Dermis microvascular lymphatic vessel endothelial cell (primary cell): ENCODE measurements around the gene ETV2. TPM values are rescaled to one million over a fixed set of nuclear protein-coding genes. Genes with fewer than 3 reads are reported as not detected.
"Not testable (repeated sequence)": the region's sequence is repeated elsewhere in the genome, so short reads cannot be mapped to it uniquely, and the experiment has no call there.

Source experiments
- DNase-seq, 2 donors: peaks; one replicate each; pipeline versions ENCODE4 v3.0.0 to v3.0.0-alpha.2; 2010; ENCODE audit warnings: low read depth in 2 of 2
- total RNA-seq: library from RNA; depleted of rRNA; stranded (reverse); fragments of >200 nt; gene quantifications from 2 replicates; pipeline ENCODE4 v1.2.1, GENCODE V29; 2014

The ETV2 gene
- total RNA-seq, 1 donor from 2014 or later, result 0.26 TPM

- DNase-seq, result peak in 1 of 2 donors; percentile 21
Observed at GRCh38 chr19:35657904-35658700, 16.6 kb downstream of the ETV2 start.

GRCh38 chr19:35661995-35662340 is 20.4 kb downstream of the ETV2 start:
- no peak for DNase-seq

DNA sequence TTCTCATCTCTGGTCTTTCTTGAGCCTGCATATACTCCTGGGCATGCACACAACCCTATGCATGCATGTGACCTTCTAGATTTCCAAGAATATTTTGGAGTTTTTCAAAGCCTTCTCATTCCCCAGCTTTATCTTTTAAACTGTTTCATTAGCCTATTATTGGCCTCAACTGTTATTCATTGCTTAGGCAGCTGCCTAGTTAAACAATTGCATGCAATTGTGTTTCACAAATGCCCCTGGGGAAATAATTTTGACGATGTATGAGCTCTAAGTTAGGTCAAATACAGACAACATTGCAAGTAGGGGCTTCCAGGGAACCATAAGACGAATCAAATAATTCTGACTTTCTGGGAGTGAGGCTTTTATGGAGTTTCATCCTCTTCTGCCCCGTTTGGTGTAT is 22.4 kb downstream of the ETV2 start:
- no peak for DNase-seq

DNA sequence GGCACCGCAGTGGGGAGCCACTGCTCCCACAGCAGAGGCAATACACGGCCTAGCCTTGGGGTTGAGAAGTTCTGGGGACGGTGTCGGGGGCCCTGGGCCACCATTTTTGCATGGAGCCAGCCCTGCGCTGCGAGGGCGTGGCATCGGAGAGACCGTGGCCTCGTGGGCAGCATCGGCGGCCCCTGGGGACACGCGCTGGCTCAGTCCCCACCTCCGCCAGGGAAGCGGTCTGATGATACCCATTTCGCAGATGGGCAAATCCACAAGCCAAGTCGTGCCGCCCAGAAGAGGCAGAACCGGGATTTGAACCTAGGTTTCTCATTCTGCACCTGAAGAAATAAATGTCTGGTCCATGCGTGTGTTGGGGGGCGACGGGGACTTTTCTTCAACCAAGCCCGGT is 23.6 kb downstream of the ETV2 start:
- DNase-seq, result no peak

GRCh38 chr19:35665604-35666003 is 24.1 kb downstream of the ETV2 start:
- no peak for DNase-seq

- DNase-seq, result no peak
Observed at GRCh38 chr19:35666251-35666913, 24.8 kb downstream of the ETV2 start, which contains the start of gene UPK1A. TSS of gene UPK1A (plus strand) at chr19:35666517. CDS start at chr19:35666813, 296 bp downstream.

DNA sequence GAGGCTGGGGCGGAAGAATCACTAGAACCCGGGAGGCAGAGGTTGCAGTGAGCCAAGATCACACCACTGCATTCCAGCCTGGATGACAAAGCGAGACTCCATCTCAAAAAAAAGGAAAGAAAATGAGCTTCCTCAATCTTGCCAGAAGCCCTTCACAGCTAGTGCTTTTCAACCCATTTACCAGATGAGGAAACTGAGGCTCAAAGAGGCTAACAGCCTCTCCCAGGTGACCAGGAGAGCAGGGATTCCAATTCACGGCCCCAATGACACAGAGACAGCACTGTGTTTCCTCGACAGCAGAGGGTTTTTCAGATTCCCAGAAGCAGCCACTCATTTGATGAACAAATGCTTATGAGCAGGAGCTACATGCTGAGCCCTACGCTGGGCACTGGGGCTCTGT is 28.0 kb downstream of the ETV2 start:
- DNase-seq, result no peak

DNA sequence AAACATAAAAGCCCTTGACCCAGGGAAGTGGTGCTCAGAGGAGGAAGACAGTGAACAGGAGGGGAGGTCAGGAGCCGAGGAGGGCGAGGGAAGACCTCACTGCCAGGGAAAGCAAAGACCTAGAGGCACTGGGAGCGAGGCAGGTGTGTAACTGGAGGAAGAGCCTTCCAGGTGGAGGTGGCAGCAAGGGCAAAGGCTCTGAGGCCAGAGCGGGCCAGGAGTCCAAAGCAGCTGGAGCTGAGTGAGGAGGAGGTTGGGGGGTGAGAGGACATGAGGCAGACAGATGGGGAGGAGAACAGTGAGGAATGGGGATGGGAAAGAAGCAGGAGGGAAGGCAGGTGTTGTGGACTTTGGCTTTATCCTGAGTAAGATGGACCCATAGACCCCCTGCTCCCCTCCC is 28.4 kb downstream of the ETV2 start:
- DNase-seq, result no peak

DNA sequence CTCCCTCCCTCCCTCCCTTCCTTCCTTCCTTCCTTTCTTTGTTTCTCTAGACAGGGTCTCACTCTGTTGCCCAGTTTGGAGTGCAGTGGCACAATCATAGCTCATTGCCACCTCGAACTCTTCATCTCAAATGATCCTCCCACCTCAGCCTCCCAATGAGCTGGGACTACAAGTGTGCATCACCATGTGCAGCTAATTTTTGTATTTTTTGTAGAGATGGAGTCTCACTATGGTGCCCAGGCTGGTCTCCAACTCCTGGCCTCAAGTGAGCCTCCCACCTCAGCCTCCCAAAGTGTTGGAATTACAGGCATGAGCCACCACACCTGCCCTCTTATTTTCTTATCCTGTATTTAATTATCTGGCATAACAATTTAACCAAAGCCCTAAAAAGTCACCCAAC is 29.1 kb downstream of the ETV2 start:
- no peak for DNase-seq

- DNase-seq, result no peak
Observed at GRCh38 chr19:35671818-35672217, 30.3 kb downstream of the ETV2 start.

DNA sequence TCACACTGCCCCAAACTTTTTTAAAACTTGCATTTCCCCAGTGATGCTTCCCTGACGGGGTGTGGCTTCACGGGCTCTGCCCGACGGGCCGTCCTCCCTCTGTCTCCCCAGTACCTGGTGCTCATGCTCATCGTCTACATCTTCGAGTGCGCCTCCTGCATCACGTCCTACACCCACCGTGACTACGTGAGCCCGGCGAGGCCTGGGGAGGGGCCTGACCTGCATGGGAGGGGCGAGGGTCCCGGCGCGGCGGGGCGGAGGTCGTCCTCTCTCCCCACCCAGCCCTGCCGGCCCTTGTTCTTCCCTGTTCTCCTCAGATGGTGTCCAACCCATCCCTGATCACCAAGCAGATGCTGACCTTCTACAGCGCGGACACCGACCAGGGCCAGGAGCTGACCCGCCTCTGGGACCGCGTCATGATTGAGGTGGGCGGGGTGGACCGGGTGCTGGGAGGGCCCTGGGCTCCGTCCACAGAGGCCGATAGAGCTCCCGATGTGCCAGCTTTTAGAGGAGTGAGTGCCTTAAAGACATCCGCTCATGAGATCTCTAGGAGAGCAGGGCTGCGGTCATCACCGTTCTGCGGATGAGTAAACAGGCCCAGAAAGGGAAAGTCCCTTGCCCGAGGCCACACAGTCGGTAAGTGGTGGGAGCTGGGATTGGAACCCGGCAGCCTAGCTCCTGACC is 31.7 kb downstream of the ETV2 start:
- DNase-seq, result peak in 1 of 2 donors; percentile 17

DNA sequence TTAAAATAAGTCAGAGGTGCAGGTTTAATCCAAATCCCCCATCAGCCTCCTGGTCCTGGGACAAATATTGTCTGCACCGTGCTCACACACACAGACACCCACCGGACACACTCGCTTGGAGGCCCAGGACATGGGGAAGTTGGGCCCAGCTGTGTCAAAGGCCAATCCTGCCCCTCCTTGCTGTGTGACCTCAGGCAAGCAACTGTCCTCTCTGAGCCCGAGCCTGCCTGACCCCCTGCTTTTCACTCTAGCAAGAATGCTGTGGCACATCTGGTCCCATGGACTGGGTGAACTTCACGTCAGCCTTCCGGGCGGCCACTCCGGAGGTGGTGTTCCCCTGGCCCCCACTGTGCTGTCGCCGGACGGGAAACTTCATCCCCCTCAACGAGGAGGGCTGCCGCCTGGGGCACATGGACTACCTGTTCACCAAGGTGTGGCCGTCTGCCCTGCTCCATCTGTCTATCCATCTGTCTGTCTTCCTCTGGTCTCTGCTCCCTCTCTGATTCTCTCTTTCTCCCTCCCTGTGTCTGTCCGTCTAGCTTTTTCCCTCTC is 34.1 kb downstream of the ETV2 start:
- DNase-seq, result no peak

DNA sequence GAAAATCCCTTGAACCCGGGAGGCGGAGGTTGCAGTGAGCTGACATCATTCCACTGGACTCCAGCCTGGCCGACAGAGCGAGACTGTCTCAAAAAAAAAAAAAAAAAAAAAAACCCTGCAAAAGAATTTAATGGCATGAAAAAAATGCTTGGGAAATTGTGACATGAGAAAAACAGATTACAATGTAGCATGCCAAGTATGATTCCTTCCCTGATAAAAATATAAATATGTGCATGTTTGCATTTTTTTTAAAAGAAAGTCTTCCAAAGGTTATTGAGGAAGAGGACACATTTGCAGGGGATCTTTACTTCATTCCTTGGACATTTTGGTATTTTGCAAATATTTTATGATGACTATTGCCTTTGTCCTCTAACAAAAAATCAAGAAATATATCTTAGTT is 48.3 kb downstream of the ETV2 start:
- DNase-seq, result no peak

- not testable (repeated sequence) for DNase-seq
Observed at GRCh38 chr19:35691106-35691505, 49.6 kb downstream of the ETV2 start.

GRCh38 chr19:35692010-35692409 is 50.5 kb downstream of the ETV2 start:
- DNase-seq, result no peak

- DNase-seq, result no peak
Observed at GRCh38 chr19:35693422-35693821, 51.9 kb downstream of the ETV2 start.

GRCh38 chr19:35693835-35694599 is 52.5 kb downstream of the ETV2 start:
- DNase-seq, result peak; percentile 74 to 87
